Activated T-cell treated with anti-CD3 and anti-CD28 coated beads, Interleukin-2, amount 50 U/mL, for 4 hours (primary cell): Measurements from ENCODE around the gene FAM181A. TPM values are rescaled to one million over a fixed set of nuclear protein-coding genes. Genes with fewer than 3 reads are reported as not detected.

Experiments used
- ATAC-seq, 2 donors: fragments of 200-7000 bp; cut with Tn5 transposase; one replicate each; pipeline ENCODE4 v1.10.0; 2021
- DNase-seq: peaks from one replicate; pipeline ENCODE4 v3.0.0-alpha.2; 2020
- H3K27me3 Mint-ChIP-seq: one replicate; pipeline ENCODE4 v1.8.0; 2021; ENCODE audit warnings: low read depth, mixed read lengths
- H3K36me3 Mint-ChIP-seq: one replicate; pipeline ENCODE4 v1.8.0; 2022; ENCODE audit warnings: mixed read lengths; ENCODE audit not compliant: insufficient read depth
- H3K4me1 Mint-ChIP-seq: one replicate; pipeline ENCODE4 v1.8.0; 2021; ENCODE audit warnings: low read depth, mixed read lengths
- H3K4me3 Mint-ChIP-seq: one replicate; pipeline ENCODE4 v1.8.0; 2021; ENCODE audit warnings: mild to moderate bottlenecking, moderate library complexity, mixed read lengths
- H3K9me3 Mint-ChIP-seq: one replicate; pipeline ENCODE4 v1.8.0; 2021; ENCODE audit warnings: mixed read lengths
- total RNA-seq, 3 donors: library from RNA; stranded (reverse); gene quantifications; one replicate each; pipeline ENCODE4 v1.2.1, GENCODE V29; 2021

Gene FAM181A
- total RNA-seq, 3 donors from 2014 or later, result not detected

- Mint-ChIP-seq H3K4me1 (peaks cover 5% of the 10 kb centered on the region), H3K36me3 (peaks cover 2% of the 10 kb centered on the region), H3K4me3 (no peak overlapping the region), H3K9me3 (no peaks in the 10 kb centered on the region), H3K27me3 (no peaks in the 10 kb centered on the region)
- DNase-seq (no peak), ATAC-seq (no peak)
Measured at GRCh38 chr14:93945070-93945399, 17.9 kb downstream of the FAM181A start.

- no peaks in the 10 kb centered on the region for H3K9me3 Mint-ChIP-seq
- DNase-seq (no peak), ATAC-seq (no peak)
- peaks cover 2% of the 10 kb centered on the region for H3K36me3 Mint-ChIP-seq
- H3K27me3 Mint-ChIP-seq, result no peaks in the 10 kb centered on the region
- H3K4me1 Mint-ChIP-seq, result peaks cover under 1% of the 10 kb centered on the region
- no peak overlapping the region for H3K4me3 Mint-ChIP-seq
Measured at GRCh38 chr14:93946104-93946503, 19.0 kb downstream of the FAM181A start.

- Mint-ChIP-seq H3K9me3 (no peaks in the 10 kb centered on the region), H3K4me1 (peaks cover 5% of the 10 kb centered on the region), H3K4me3 (no peak overlapping the region), H3K36me3 (peaks cover 2% of the 10 kb centered on the region), H3K27me3 (no peaks in the 10 kb centered on the region)
- ATAC-seq (no peak), DNase-seq (no peak)
Measured at GRCh38 chr14:93946541-93947090, 19.5 kb downstream of the FAM181A start.

GRCh38 chr14:93947282-93947681, 20.1 kb downstream of the FAM181A start:
- no peak for ATAC-seq
- Mint-ChIP-seq H3K4me3 (no peak overlapping the region), H3K4me1 (peaks cover 5% of the 10 kb centered on the region), H3K36me3 (peaks cover 2% of the 10 kb centered on the region), H3K9me3 (no peaks in the 10 kb centered on the region), H3K27me3 (no peaks in the 10 kb centered on the region)
- DNase-seq, result no peak

- H3K9me3 Mint-ChIP-seq, result no peaks in the 10 kb centered on the region
- H3K27me3 Mint-ChIP-seq, result no peaks in the 10 kb centered on the region
- no peak overlapping the region for H3K4me3 Mint-ChIP-seq
- H3K4me1 Mint-ChIP-seq, result peaks cover 24% of the 10 kb centered on the region
- peaks cover 2% of the 10 kb centered on the region for H3K36me3 Mint-ChIP-seq
- DNase-seq, result no peak
- ATAC-seq, result no peak
Measured at GRCh38 chr14:93949511-93950075, 22.4 kb downstream of the FAM181A start.

GRCh38 chr14:93950948-93951634, 23.9 kb downstream of the FAM181A start:
- ATAC-seq (peak; percentile 23 to 46), DNase-seq (no peak)
- H3K4me1 Mint-ChIP-seq, result peaks cover 39% of the 10 kb centered on the region
- H3K9me3 Mint-ChIP-seq, result no peaks in the 10 kb centered on the region
- no peak overlapping the region for H3K4me3 Mint-ChIP-seq
- H3K27me3 Mint-ChIP-seq, result no peaks in the 10 kb centered on the region
- peaks cover 2% of the 10 kb centered on the region for H3K36me3 Mint-ChIP-seq

- Mint-ChIP-seq H3K36me3 (peaks cover 2% of the 10 kb centered on the region), H3K4me1 (peaks cover 47% of the 10 kb centered on the region), H3K9me3 (no peaks in the 10 kb centered on the region), H3K4me3 (no peak overlapping the region), H3K27me3 (no peaks in the 10 kb centered on the region)
- DNase-seq, result no peak
- no peak for ATAC-seq
Measured at GRCh38 chr14:93951635-93952540, 24.7 kb downstream of the FAM181A start.

GRCh38 chr14:93952829-93953228, 25.7 kb downstream of the FAM181A start:
- H3K9me3 Mint-ChIP-seq, result no peaks in the 10 kb centered on the region
- H3K27me3 Mint-ChIP-seq, result no peaks in the 10 kb centered on the region
- H3K36me3 Mint-ChIP-seq, result peaks cover 2% of the 10 kb centered on the region
- no peak overlapping the region for H3K4me3 Mint-ChIP-seq
- ATAC-seq, result no peak
- peaks cover 56% of the 10 kb centered on the region for H3K4me1 Mint-ChIP-seq
- DNase-seq, result no peak

GRCh38 chr14:93953263-93953662, 26.1 kb downstream of the FAM181A start:
- DNase-seq, result no peak
- Mint-ChIP-seq H3K27me3 (no peaks in the 10 kb centered on the region), H3K4me1 (peaks cover 60% of the 10 kb centered on the region), H3K9me3 (no peaks in the 10 kb centered on the region), H3K4me3 (peak overlapping the region; percentile 73), H3K36me3 (peaks cover 2% of the 10 kb centered on the region)
- ATAC-seq, result no peak

GRCh38 chr14:93953739-93954515, 26.8 kb downstream of the FAM181A start:
- H3K9me3 Mint-ChIP-seq, result no peaks in the 10 kb centered on the region
- H3K4me1 Mint-ChIP-seq, result peaks cover 67% of the 10 kb centered on the region
- DNase-seq (no peak), ATAC-seq (no peak)
- H3K4me3 Mint-ChIP-seq, result peak overlapping the region; percentile 73
- H3K36me3 Mint-ChIP-seq, result peaks cover 2% of the 10 kb centered on the region
- H3K27me3 Mint-ChIP-seq, result no peaks in the 10 kb centered on the region

- peak overlapping the region; percentile 73 for H3K4me3 Mint-ChIP-seq
Measured at GRCh38 chr14:93954516-93954830, 27.3 kb downstream of the FAM181A start.

GRCh38 chr14:93954900-93955849, 28.0 kb downstream of the FAM181A start:
- no peaks in the 10 kb centered on the region for H3K9me3 Mint-ChIP-seq
- no peak for DNase-seq
- no peaks in the 10 kb centered on the region for H3K27me3 Mint-ChIP-seq
- H3K4me1 Mint-ChIP-seq, result peaks cover 80% of the 10 kb centered on the region
- no peaks in the 10 kb centered on the region for H3K36me3 Mint-ChIP-seq
- peak overlapping the region; percentile 73 for H3K4me3 Mint-ChIP-seq
- ATAC-seq, result peak in 1 of 2 donors; percentile 3

More at GRCh38 chr14:93954516-93954830, 27.3 kb downstream of the FAM181A start:
- Mint-ChIP-seq H3K4me1 (peaks cover 73% of the 10 kb centered on the region), H3K27me3 (no peaks in the 10 kb centered on the region), H3K36me3 (peaks cover 2% of the 10 kb centered on the region), H3K9me3 (no peaks in the 10 kb centered on the region)
- ATAC-seq, result no peak
- DNase-seq, result no peak

- Mint-ChIP-seq H3K4me3 (peak overlapping the region; percentile 73), H3K9me3 (no peaks in the 10 kb centered on the region), H3K27me3 (no peaks in the 10 kb centered on the region), H3K36me3 (no peaks in the 10 kb centered on the region), H3K4me1 (peaks cover 86% of the 10 kb centered on the region)
- ATAC-seq (no peak), DNase-seq (no peak)
Measured at GRCh38 chr14:93955850-93956481, 28.8 kb downstream of the FAM181A start.
